ENCODE measurements around the gene INHA.

- TF ChIP-seq RAD21 (IDR thresholded peaks at IDR 0.05; ENCODE audit: low read length) (no peak), CTCF (IDR thresholded peaks at IDR 0.05) (no peak), NRF1 (IDR thresholded peaks at IDR 0.05; ENCODE audit: low read depth, low read length) (no peak), CHD2 (IDR thresholded peaks at IDR 0.05; ENCODE audit: low read length, partially characterized antibody) (no peak), IRF3 (IDR thresholded peaks at IDR 0.05; ENCODE audit: low read depth, low read length) (no peak), YY1 (IDR thresholded peaks at IDR 0.05; ENCODE audit: low read depth) (no peak), FOXM1 (IDR thresholded peaks at IDR 0.05; ENCODE audit: low read depth) (no peak), TAF1 (IDR thresholded peaks at IDR 0.05; ENCODE audit: borderline replicate concordance, low read depth, low read length) (no peak)
Observed at GRCh38 chr2:219573166-219573565, 1.1 kb downstream of the INHA start.
